GM19023 (cell line): ENCODE measurements around the gene CDH4.
"Not testable (repeated sequence)": the region's sequence is repeated elsewhere in the genome, so short reads cannot be mapped to it uniquely, and the experiment has no call there.

Experiments
- ATAC-seq: cut with Tn5 transposase; IDR thresholded peaks from one replicate; pipeline ENCODE4 v1.9.1; 2021; ENCODE audit warnings: mild to moderate bottlenecking, moderate library complexity; ENCODE audit not compliant: unreplicated experiment

CDH4 gene

DNA sequence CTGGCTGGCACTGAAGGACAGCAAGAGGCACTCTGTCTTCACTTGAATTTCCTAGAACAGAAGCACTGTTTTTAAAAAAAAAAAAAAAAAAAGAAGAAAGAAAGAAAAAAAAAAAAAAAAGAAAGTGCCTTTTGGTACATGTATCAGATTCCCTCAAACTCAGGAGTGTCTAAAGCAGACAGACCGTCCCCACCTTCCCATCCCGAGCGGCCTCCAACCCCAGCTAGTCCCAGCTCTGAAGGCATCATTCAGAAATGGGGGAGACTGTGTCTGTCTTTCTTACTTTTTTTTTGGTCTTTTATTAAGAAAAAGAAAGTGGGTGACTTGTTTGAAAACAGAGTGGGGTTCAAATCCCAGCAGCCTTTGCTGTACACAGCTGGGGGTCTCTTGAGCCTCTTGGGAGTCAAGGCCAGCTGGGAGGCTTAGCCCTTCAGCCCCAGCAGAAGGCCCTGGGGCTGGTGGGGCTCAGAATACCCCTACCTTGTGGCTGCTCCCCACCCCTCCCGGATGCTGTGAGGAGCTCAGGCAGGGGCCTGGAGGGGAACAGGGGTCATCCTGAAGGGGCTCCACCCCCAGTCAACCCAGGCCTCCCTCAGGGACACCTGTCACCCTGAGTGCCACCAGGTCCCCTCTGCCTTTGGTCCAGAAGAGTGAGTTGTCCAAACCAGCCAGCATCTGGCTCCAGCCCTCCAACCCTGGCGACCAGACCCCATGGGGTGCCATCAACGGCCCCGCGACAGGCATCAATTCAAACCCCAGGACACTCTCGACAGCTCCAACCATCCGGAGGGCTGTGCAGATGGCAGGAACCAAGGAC lies 685.3 kb downstream of the CDH4 start:
- ATAC-seq = no peak

DNA sequence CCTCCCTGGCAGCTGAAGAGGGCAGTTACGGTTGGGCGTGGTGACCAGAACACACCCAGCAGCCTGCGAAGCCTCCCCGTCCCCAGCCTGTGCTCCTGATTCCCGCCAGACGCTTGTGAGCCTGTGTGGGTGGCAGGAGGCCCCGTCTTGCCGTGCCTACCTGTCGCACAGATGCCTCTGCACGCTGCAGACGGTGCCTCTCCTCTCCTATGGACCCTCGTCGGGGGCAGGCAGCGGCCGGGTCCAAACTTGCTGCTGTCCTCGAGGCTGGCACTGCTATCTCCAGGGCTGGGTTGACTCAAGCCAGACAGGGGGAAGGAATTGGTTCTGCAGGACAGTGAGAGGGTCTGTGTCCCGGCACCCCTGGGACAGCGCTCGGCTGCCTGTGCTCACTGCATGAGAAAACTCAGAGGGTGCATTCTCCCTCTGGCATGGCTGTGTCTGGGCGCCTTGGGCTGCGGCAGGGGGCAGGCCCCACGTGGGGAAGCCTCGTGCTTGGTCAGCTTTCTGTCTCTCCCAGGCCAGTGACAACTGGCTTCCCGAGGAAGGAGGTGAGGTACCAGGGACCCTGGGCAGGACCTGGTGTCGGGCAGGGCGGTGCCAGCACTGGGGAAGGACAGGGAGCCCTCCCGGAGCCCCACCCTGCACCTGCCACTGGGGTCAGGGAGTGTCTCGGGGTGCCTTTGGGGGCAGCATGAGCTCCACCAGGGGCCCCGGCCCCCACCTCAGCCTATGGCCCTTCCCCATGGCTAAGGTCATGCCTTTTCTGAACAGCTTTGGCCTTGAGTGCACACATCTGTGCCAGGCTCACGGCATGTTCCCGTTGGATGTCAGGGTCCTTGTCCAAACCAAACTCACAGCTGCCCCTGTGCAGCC lies 686.1 kb downstream of the CDH4 start:
- ATAC-seq = no peak

DNA sequence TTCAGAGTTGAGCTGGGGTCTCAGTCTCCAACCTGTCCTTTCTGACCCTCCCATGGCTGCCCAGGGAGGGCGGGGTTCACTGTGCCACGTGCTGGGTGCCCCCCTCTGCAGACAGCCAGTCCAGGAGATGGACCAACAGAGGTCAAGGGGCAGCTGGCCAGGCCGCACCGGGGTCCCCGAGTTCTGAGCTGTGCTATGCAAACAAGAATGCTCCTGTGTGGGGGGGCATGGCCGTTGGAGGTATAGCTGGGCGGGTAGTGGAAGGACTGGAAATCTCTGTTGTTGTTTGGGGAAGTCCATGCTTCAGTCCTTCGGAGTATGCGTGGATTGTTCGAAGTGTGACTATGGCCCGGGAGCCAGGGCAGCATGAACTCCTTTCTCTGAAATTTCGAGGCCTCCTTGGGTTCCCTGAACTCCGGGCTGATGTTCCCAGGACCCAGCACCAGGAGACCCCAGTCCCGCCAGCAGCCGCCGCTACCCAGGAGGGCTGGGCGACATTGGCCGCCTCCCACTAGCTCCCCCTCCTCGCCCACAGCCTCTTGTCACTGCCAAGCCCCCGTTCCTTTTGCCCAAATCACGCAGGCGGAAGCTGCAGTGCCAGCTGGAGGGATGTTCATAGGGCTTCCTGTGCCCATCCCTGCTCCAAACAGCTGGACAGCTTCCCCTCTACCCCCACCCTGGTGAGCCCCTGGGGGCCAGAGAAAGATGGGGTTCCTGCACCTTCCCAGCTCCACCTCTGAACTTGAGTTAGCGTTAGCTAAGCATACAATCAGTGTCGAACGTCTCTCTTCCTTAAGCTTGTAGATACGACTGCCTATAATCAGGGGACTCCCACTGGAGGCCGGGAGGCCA lies 687.0 kb downstream of the CDH4 start:
- no peak for ATAC-seq

DNA sequence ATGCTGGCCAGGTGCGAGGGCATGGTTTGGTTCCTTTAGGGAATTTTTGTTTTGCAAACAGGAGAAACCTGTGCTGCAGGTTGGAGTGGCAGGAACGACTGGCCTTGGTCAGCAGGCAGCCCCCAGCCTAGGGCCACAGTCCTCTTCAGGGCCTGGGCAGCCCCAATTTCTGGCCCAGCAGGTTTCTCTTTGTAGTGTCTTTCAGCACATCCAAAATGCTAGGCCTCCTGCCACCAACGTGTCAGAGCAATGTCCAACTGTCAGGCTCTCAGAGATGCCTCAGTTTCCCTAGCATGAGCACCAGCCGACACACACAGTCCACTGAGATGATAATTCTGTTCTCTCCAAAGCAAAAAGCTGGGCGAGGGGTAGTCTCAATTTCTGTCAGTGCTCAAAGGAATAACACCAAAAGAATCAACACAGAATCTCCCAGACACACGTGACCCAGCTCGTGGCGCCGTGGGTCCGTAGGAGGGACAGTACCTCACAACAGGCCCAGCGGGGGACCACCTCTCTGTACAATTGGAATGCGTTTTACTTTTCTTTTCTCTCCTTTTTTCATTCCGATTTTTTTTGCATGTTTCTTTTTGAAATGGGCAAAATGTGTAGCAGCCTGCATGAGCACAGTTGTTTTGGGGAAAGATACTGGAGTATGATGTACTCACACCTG lies 687.8 kb downstream of the CDH4 start:
- ATAC-seq = no peak

DNA sequence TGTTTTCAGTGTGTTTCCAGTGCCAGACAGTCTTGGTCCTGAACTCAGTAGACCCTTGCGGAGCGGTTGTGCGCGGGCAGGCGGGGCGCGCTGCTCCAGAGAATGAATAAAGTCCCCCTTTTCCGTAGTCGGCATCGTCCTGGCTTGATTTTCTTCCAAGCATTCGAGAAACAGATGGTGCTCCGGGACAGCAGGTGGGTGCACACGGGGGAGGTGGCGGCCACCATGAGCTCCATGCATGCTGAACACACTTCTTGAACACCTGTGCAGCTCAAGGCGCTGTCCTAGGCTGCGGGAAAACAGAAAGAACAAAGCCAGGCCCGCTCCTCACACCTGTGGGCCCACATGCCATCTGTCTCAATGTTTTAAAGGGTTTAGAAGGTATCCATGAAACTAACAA lies 688.4 kb downstream of the CDH4 start:
- no peak for ATAC-seq

DNA sequence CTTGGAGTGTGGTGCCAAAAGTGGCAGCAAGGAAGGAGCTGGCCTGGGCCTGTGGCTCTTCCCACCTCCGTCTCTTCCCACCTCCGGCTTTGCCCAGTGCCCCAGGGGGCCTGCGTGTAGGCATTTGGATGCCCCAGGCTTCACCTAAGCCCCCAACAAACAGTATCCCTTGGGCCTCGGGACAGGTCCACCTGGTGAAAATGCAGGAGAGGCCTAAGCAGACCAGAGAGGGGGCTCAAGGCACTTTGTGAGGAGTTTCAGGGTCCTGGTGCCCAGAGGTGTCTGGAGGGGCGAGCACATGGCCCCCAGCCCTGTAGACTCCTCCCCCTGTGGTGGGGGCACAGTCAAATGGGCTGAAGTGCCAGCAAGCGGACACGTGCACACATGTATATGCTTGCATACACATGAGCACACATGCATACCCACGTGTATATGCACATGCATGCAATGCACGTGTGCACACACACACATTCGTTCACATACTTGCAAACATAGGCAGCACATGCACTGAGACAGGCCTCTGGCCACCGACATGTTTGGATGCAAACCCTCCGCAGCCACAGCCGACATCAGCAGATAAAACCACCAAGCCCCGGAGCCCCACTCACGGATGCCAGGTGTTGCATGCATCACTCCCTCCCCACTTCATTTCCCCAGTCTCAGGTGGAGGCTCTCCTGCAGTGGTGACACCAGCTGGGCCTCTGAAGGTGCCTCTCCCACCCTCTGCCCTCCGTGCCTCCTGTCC lies 689.1 kb downstream of the CDH4 start:
- ATAC-seq = no peak

DNA sequence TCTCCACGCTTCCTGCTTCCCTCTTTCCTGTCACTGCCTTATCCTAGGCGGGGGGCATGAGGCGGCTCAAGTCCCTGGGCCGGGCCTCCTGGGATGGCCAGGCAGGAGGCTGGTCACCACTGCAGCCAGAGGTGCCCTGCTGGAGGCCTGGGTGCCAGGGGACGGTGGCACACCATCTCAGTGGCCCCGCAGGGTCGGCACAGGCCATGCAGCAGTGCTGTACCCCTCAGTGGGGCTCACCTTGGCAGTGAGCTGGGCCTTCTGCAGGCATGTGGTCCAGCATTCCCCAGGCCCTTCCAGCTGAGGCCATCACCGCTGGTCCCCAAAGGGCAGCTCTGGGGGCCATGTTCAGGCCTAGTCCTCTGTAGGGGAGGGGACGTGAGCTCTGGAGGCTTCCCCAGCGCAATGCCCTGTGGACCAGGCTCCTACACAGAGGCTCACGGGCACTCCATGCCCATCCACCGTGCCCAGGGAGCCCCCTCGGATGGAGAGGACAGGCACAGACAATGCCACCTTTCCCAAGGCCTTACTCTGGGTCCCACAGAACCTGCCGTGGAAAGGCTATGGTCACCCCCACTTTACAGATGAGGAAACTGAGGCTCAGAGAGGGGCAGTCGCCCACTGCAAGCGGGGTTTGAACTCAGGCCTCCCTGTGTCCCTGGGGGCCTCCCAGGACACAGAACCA lies 689.8 kb downstream of the CDH4 start:
- ATAC-seq = no peak

DNA sequence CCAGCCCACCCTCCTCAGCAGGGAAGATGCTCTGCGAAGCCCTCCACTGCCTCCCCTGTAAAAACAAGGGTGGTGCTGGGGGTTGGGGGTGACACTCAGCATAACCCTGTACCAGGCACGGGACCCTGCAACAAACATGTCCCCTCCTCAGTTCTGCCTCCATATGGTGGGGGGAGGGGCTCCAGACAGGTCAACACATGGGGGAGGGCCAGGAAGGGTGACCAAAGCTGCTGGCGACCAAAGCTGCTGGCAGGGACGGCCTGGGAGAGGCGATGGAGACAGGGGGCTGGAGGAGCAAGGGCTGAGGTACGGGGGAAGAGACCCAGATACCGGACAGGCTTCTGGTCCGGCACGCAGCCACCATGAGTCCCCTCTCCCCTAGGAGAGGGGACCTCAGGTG lies 690.5 kb downstream of the CDH4 start:
- ATAC-seq = no peak

DNA sequence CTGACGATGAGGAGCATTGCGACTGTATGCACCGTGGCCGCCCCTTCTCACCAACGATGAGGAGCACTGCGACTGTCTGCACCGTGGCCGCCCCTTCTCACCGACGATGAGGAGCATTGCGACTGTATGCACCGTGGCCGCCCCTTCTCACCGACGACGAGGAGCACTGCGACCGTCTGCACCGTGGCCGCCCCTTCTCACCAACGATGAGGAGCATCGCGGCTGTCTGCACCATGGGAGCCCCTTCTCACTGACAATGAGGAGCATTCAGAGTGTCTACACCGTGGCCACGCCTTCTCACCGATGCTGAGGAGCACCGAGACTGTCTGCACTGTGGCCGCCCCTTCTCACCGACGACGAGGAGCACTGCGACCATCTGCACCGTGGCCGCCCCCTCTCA lies 692.9 kb downstream of the CDH4 start:
- not testable (repeated sequence) for ATAC-seq

DNA sequence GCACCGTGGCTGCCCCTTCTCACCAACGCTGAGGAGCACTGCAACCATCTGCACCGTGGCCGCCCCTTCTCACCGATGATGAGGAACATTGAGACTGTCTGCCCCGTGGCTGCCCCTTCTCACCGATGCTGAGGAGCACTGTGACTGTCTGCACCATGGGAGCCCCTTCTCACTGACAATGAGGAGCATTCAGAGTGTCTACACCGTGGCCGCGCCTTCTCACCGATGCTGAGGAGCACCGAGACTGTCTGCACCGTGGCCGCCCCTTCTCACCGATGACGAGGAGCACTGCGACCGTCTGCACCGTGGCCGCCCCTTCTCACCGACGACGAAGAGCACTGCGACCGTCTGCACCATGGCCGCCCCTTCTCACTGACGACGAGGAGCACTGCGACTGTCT lies 693.4 kb downstream of the CDH4 start:
- not testable (repeated sequence) for ATAC-seq

DNA sequence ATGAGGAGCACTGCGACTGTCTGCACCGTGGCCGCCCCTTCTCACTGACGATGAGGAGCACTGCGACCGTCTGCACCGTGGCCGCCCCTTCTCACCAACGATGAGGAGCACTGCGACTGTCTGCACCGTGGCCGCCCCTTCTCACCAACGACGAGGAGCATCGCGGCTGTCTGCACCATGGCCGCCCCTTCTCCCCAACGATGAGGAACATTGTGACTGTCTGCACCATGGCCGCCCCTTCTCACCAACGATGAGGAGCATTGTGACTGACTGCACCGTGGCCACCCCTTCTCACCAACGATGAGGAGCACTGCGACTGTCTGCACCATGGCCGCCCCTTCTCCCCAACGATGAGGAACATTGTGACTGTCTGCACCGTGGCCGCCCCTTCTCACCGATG lies 696.0 kb downstream of the CDH4 start:
- ATAC-seq = not testable (repeated sequence)

DNA sequence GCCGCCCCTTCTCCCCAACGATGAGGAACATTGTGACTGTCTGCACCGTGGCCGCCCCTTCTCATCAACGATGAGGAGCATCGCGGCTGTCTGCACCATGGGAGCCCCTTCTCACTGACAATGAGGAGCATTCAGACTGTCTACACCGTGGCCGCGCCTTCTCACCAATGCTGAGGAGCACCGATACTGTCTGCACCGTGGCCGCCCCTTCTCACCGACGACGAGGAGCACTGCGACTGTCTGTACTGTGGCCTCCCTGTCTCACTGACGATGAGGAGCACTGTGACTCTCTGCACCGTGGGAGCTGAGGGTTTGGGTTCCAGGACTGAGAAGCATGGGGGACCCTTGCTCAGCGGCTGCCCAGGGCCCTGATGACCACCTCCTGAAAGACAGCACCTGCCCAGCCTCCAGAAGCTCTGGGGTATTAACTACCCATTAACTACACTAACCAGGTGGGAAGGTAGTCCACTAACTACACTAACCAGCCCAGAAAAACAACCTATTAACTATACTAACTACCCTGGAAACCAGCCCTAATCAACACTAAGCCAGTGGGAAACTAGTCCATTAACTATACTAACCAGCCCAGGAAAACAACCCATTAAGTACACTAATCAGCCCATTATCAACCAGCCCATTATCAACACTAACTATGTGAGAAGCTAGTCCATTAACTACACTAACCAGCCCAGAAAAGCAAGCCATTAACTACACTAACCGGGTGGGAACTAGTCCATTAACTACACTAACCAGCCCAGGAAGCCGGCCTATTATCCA lies 696.7 kb downstream of the CDH4 start:
- ATAC-seq = no peak

DNA sequence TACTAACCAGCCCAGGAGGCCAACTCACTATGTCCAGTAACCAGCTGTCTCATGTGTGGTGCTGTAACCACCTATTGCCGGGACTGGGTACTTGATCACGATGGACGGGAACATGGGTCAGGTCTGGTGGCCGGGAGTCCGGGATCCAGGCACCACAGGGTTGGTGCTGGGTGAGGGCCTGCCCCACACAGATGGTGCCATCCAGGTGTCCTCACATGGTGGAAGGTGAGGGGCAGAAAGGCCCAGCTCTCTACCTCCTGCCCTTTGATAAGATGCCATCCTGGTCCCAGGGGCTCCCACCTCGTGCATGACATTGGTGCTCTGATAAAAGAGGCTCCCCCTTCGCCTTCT lies 697.3 kb downstream of the CDH4 start:
- ATAC-seq = no peak

DNA sequence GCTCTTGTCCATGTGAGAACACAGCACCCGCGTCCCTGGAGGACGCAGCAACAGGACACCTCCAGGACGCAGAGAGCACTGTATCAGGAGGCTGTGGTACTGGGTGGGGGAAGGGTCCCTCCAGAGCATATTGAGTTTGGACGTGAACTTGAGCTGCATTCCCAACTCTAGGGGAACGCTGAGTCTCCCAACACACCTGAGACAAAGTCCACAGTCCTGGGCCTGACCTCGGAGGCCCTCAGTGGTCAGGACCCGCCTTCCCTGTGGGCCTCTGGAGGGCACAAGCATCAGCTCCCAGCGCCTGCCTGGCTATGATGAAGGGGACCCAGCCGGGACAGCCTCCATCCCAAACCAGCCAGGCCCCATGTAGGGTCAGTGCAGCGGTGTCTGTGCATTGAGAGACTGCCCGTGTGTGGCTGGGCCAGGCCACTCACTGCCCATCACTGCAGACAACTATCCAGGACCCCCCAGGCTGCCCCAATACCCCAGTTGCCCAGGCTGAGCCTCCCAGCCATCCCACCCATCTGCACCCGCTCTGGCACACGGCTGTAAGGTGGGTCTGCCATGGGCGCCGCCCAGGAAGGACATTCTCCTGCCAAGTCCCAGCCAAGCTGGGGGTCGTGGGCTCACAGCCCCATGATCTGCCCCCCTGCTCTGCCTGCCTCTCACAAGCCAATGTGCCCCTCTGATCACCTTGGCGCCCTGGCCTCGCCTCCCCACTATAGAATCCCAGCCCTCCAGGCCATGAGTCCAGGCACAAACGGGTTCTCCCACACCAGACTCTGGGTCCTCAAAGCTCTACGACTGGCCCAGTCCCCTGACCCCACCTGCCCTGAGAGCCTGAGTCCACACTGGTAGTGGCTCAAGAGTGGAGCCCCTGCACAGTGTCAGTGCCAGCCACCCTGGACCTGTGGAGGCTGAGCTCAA lies 697.9 kb downstream of the CDH4 start:
- ATAC-seq = no peak

DNA sequence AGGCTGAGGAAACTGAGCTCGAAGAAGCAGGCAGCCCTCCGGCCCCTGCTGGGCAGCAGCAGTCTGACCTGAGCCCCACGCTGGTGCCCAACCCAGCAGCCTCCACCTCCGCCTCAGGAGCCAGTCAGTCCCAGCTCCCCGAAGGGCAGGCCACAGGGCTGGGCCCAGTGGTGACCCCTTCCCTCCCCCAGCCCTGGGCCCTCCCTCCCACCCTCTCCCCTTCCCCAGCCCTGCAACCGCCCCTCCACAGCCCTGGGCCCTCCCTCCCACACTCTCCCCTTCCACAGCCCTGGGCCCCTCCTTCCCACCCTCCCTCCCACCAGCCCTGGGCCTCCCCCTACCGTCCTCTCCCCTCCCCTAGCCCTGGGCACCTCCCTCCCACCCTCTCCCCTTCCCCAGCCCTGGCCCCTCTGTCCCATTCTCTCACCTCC lies 698.6 kb downstream of the CDH4 start:
- no peak for ATAC-seq

DNA sequence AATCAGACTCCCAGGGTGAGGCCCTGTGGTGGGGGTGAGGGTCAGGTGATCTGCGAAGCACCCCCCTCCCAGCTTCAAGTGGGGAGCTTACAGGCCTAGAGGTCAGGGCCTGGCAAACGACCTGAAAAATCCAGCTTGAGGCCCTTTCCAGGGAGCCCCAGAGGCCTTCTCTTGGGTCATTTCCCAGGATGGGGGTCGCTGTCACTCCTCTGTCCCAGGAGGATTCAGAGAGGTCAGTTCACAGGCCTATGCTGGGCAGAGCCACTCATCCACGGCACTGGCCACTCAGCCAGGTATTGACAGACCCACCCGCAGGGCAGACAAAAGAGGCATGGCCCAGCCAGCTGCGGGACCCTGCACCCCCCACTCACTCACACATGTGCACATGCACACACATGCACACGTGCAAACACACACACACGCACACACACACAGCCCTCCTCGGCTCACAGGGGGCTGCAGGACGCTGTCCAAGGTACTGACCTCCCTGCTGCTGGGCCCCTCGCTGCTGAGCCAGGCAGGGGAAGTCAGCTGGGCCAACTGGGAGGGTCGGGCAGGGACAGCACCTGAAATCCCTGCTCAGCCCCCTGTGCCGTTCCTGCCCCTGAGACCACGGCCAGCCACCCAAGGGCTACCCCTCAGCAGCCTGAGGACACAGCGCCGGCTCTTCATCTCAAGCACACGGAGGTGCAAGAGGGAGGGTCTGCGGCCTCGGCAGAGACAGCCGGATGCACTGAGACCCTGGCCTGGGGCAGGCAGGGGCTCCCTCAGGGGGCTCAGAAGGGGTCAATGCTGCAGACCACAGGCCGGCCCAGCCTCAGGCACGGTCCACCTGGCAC lies 699.9 kb downstream of the CDH4 start:
- ATAC-seq = no peak
